Measurements from ENCODE around the gene PLEKHH1.

Gene PLEKHH1

DNA sequence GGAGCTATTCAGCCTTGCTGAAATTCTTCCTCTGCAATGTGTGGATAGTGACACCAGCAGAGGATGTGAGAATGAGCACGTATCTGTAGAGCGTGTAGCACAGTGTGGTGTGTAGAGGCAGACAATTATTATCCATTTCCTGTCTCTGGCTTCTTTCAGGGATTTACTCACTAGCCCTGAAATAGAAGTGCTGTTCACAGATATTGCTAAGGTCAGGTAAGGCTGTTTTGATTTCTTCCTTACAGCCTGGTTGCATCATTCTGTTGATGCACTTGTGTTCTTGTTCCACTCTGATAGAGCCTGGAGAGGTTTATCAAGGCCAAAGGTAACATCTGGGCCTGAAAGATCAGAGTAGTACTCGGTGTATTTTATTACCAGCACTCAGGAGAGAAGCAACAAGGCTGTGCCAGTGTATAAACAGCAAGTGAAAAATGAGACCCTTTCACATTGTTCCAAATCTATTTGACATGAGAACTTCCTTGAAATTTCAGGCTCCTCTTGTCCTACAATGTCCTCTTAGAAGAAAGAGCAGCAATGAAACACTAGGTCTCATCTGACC lies 103.3 kb downstream of the PLEKHH1 start:
- in situ Hi-C loops (cut with HindIII; ENCODE audit: low sequenced_read_pairs): no loop called here
- TF ChIP-seq, protein P1, sequence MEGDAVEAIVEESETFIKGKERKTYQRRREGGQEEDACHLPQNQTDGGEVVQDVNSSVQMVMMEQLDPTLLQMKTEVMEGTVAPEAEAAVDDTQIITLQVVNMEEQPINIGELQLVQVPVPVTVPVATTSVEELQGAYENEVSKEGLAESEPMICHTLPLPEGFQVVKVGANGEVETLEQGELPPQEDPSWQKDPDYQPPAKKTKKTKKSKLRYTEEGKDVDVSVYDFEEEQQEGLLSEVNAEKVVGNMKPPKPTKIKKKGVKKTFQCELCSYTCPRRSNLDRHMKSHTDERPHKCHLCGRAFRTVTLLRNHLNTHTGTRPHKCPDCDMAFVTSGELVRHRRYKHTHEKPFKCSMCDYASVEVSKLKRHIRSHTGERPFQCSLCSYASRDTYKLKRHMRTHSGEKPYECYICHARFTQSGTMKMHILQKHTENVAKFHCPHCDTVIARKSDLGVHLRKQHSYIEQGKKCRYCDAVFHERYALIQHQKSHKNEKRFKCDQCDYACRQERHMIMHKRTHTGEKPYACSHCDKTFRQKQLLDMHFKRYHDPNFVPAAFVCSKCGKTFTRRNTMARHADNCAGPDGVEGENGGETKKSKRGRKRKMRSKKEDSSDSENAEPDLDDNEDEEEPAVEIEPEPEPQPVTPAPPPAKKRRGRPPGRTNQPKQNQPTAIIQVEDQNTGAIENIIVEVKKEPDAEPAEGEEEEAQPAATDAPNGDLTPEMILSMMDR (IDR thresholded peaks at IDR 0.05; ENCODE audit: low read depth, low read length, missing control alignments): no peak
- no peak overlapping the region for H3K4me3 ChIP-seq (ENCODE audit: low read depth, low read length)
- no peak for DNase-seq (ENCODE audit: low read depth)

- TF ChIP-seq, protein P1 (IDR thresholded peaks at IDR 0.05; ENCODE audit: low read depth, low read length, missing control alignments): no peak
- in situ Hi-C loops (cut with HindIII; ENCODE audit: low sequenced_read_pairs): no loop called here
- no peak for DNase-seq (ENCODE audit: low read depth)
- no peak overlapping the region for H3K4me3 ChIP-seq (ENCODE audit: low read depth, low read length)
Measured at GRCh38 chr14:67638642-67639041, 105.6 kb downstream of the PLEKHH1 start.

All from astrocyte of the cerebellum (primary cell).